Measurements from ENCODE around the gene TALDO1.

Gene TALDO1

GRCh38 chr11:787084-787675, 39.9 kb downstream of the TALDO1 start:
- DNase-seq (ENCODE audit: low read depth, low spot score) = no peak

DNA sequence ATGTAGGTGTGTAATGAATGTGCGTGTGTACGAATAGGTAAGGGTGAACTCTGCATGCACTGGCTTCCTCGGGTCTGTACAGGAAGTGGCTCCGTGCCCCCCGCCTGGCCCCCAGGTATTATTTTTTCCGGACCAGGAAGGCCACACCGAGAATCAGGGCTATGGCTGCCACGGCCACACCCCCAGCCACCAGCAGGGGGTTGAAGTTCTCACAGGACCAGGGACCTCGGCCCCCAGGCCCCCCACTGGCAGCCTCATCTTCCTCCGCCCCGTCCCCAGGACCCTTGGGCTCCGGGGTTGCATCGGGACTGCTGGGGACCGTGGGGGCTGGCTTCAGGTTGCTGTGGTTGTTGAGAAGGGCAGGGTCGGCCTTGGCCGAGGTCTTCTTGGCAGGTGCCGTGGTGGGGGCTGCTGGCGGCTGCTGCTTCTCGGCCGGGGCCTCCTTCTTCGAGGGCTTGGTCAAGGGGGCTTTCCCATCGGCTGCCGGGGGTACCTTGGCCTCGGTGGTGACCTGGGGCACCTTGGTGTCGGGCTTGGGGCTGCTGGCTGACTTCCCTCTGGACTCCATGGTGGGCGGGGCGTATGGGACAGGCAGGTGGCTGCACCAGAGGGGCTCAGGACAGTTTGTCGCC, 40.9 kb downstream of the TALDO1 start:
- no peak for DNase-seq (ENCODE audit: low read depth, low spot score)

DNA sequence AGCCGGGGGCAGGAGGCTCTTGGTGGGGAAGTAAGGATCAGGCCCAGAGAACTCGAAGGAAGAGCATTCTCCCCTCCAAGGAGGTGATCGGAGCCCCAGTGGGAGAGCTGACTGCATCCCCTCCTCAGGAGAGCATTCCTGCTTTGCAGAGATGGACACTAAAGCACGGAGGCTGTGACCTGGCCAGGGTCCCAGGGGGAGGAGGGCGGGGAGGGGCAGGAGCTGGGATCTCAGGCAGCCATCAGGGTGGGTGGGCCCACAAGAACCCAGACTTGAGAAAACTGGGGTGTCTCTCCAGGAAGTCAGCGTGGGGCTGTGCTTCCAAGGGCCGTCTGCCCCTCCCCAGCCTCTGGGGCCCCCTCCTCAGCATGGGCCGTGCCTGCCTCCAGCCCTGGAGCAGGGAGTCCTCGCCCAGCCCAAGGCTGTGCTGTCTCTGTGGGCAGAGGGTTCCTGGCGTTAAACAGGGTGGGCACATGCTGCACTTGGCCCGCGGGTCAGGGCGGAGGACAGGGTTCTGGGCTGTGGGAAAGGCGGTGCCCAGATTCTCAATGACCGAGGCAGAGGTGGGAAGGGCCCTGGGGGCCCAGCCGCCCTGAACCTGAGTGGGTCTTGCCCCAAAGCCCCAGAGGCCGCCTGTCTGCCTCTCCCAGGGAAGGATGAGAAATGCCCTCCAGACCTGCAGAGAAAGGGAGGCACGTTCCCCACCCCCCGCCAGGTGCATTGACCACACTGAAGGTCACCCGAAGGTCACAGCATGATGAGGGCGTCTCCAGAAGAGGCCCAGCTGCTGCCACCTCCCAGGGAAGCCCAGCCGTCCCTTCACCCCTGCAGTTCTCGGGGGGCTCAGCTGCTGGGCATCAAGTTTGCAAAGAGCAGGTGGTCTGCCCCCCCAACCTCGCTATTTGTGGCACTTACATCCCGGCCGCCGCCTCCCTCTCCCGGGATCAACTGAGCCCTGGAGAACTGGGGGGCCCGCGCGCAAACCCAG, 42.0 kb downstream of the TALDO1 start:
- DNase-seq (ENCODE audit: low read depth, low spot score) = no peak

- no peak for DNase-seq (ENCODE audit: low read depth, low spot score)
Observed at GRCh38 chr11:789943-790342, 42.7 kb downstream of the TALDO1 start, which contains the start of gene CEND1. TSS of gene CEND1 (minus strand) at chr11:790090. CDS start at chr11:788576, 1,514 bp downstream.

GRCh38 chr11:790721-791564, 43.7 kb downstream of the TALDO1 start:
- DNase-seq (ENCODE audit: low read depth, low spot score) = no peak

- no peak for DNase-seq (ENCODE audit: low read depth, low spot score)
Observed at GRCh38 chr11:791658-792534, 44.6 kb downstream of the TALDO1 start.

- no peak for DNase-seq (ENCODE audit: low read depth, low spot score)
Observed at GRCh38 chr11:792535-792821, 45.2 kb downstream of the TALDO1 start.

DNA sequence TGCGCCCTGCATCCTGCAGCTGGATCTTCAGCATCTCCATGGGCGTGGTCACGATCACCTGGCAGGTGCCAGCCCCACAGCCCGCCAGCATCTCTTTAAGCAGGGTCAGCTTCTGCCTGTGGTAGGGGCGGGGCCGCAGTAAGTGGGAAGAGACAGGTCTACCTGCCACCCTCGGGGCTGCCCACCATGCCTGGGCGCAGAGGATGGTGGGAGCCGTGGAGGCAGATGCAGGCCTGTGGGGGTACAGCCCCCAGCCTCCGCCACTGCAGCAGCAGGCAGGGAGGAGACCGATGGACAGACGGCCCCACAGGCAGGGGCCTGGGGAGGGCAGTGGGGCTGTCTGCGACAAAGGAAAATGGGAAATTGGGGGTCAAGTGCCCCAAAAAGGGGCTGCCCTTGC, 45.6 kb downstream of the TALDO1 start:
- no peak for DNase-seq (ENCODE audit: low read depth, low spot score)

GRCh38 chr11:793556-793955, 46.3 kb downstream of the TALDO1 start:
- no peak for DNase-seq (ENCODE audit: low read depth, low spot score)

DNA sequence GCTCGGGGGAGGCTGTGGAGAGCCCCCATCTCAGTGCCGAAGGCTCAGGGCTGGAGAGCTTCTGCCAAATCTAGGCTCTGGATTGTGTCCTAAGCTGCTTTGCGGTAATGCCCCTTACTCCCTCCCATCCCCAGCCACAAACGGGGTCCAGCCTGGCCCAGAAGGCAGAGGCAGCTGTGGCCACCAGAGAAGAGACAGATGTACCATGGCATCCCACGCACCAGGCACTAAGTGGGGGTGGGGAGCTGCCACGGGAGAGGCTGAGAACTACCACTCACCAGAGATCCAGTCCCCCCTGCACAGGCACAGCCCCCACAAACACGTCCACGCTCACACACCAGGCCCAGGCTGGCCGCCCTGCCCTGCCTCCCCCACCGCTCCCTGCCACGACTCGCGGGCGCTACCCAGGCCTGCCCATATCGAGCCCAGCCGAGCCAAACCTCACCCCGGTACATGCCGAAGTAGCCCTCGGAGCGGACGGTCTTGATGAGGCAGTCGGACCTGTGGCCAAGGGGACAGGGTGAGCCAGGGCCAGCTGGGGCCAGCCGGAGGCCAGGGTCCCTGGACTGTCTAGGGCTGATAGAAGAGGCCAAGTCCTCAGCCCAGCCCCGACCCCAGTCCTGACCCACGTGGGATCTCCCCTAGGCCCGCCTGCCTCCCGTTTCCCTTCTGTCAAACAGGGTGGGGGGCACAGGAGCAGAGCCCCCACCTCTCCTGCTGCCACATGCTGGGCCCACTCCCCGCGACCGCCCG, 46.9 kb downstream of the TALDO1 start:
- DNase-seq (ENCODE audit: low read depth, low spot score) = no peak

DNA sequence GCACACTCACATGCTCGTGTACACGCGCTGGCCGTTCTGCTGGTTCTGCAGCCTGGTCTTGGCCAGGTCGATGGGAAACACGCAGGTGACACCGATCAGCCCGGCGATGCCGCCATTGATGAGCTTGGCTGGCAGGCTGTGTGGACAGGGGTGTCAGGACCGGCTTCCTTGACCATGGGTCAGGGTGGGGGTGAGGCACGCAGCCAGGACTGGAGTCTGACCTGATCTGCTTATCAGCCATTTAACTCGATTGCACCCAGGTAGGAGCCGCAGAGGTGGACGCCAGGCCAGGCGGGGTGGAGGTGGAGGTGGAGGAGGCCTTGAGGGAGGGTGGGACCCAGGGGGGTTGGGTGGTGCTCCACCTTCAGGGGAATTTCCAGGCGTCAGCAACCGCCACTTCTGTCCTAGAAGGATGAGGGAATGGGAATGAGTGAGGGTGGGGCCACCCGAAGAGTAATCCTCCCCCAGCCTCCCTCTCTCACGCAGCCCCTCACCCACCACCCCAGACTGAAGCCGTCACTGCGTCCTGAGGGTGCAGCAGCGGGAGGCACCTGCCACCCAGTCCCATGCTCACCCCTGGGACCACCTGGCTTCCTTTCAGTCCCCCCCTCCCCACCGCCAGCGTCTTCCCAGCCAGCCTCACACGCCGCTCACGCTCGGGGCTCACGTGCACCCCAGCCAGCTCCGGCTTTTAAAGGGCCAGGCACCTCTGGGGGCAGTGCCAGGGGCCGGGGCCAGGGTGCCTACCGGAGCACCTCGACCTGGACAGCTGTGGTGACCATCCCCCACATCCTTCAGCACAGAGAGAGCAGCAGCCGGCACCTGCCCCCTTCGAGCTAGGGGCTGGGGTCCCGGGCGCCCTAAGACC, 47.7 kb downstream of the TALDO1 start:
- DNase-seq (ENCODE audit: low read depth, low spot score) = no peak

- peak; percentile 46 for DNase-seq (ENCODE audit: low read depth, low spot score)
Observed at GRCh38 chr11:795634-796564, 48.6 kb downstream of the TALDO1 start.

DNA sequence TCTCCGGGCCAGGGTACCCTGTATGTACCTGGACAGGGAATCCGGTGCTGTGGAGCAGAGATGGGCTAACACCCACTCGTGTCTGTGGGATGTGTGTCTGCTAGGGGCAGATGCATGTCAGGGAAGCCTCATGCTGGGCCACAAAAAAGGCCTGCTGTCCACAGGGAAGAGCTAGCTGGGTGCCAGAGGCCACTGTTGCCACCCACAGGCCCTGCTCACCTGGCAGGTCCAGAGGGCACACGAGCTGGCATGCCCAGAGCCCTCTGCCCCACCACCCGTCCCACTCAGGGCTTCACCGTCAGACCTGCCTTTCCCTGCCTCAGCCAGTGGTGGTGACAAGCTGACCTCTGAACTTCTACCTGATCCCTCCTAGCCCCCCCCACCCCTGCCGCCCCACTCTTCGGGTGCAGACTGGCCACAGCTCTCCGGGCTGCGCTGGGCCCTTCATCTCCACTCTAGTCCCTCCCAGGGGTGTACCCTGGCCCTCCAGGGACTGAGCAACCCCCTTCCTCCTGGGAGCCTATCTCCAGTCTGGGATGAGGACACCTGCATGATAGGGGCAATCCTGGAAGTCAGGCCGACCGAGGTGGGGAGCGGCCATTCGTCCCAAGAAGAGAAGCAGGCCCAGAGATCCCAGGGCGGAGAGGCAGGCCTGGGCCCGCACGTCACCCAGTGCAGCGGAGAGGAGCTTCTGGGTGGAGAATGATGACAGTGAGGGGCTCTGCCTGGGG, 49.5 kb downstream of the TALDO1 start:
- DNase-seq (ENCODE audit: low read depth, low spot score) = no peak

DNA sequence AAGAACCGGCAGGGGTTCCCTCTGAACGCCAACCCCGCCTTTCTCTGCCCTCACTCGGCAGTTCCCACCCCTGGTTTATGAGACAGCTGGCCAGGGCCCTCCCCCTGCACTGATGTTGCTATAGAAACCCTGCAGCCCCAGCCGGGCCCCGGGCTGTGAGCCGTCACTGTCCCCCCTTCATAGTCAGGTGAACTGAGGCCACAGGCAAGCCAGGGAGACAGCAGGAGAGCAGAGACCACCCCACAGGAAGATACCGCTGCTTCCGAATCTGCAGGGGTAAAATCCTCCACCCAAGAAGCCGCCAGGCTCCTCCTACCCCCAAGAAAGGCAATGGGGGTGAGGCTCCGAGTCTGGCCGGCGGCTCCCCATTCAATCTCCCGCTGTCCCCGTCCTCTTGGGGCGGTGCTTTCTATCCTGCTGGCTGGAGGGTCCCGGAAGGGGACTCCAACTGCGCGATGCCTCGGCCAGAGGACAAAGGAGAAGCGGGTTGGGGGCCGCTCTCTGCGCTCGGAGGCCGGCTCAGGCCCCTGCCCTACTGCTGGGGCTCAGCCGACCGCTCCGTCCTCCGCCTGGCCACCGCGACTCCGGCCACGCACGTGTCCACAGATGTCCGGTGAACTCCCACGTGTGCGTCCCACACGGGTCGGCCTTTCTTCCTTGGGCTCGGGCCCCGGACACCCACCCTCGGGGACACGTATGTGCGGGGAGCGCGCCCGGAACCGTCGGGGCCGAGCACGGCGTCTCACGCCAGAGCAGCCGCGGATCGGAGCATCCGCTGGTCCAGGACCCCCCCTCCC, 50.2 kb downstream of the TALDO1 start:
- peak; percentile 71 for DNase-seq (ENCODE audit: low read depth, low spot score)

- DNase-seq (ENCODE audit: low read depth, low spot score) = peak; percentile 31
Observed at GRCh38 chr11:798093-798713, 50.9 kb downstream of the TALDO1 start, which contains the start of gene SLC25A22. TSS of gene SLC25A22 (minus strand) at chr11:798281. CDS start at chr11:795006, 3,275 bp downstream.

Data from smooth muscle cell of the brain vasculature (primary cell).